ENCODE data around the gene SPATA2L.

DNA sequence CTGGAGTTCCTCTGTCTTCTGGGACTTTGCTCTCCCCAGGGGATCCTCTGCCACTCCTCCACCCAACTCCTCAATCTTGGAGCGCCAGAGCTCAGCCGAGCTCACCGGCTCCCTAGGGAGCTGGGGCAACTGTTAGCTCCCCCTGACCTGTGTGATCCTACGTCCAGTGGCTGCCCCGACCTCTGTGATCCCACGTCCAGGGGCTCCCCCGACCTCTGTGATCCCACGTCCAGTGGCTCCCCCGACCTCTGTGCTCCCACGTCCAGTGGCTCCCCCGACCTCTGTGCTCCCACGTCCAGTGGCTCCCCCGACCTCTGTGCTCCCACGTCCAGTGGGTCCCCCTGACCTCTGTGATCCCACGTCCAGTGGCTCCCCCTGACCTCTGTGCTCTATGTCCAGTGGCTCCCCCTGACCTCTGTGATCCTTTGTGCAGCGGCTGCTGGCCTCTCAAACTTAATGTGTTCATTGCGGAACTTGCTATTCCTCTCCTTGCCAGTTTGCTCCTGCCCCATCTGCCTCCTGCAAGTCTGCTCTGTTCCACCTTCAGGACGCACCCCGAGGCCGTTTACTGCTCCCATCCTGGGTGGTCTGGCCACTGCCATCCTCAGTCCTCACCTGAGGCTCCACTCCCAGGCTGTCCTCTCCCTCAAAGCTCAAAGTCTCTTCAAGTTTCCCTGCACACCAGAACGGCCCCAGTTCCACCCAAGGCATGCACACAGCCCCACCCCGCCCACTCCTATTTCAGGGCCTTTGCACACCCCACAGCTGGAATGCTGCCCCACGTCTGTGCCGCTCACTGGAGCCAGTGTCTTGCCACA is 16.4 kb upstream of the SPATA2L start:
- no peak for TF ChIP-seq EZH2 (IDR thresholded peaks at IDR 0.05; ENCODE audit: insufficient read depth, low read length)
- TF ChIP-seq CTCF (IDR thresholded peaks at IDR 0.05; ENCODE audit: insufficient read depth, low read depth, low read length) = no peak
